SH-SY5Y (cell line): ENCODE results near the gene GAD2.

Experiments used
- GATA2 ChIP-seq: IDR thresholded peaks from 2 replicates; pipeline ENCODE4 v1.6.1; 2011; ENCODE audit warnings: mild to moderate bottlenecking, low read depth, low read length
- GATA3 ChIP-seq: IDR thresholded peaks from 2 replicates; pipeline ENCODE4 v1.6.1; 2011; ENCODE audit warnings: low read depth, mild to moderate bottlenecking, low read length, moderate library complexity

- TF ChIP-seq GATA3 (no peak), GATA2 (no peak)
Measured at GRCh38 chr10:26214004-26214403, 2.6 kb upstream of the GAD2 start.
